Activated T-cell treated with anti-CD3 and anti-CD28 coated beads, Interleukin-2, amount 50 U/mL, for 72 hours (primary cell): ENCODE results near the gene GCHFR. TPM values are rescaled to one million over a fixed set of nuclear protein-coding genes. Genes with fewer than 3 reads are reported as not detected.
A peak's percentile ranks its signal among the peaks of the same experiment; 100 is the strongest.

ENCODE experiments used
- ATAC-seq, 2 donors: fragments of 150-1000 bp; cut with Tn5 transposase; replicated peaks in 1 of 2; 2 replicates each; pipeline ENCODE4 v1.10.0; 2021; ENCODE audit warnings: moderate library complexity in 2 of 2, mild to moderate bottlenecking in 1 of 2
- DNase-seq, 2 donors: peaks; one replicate each; pipeline ENCODE4 v3.0.0; 2021 to 2022; ENCODE audit warnings: mixed read lengths in 1 of 2
- H3K27ac Mint-ChIP-seq: one replicate; pipeline ENCODE4 v1.8.0; 2022; ENCODE audit warnings: mild to moderate bottlenecking, moderate library complexity, mixed read lengths
- H3K27me3 Mint-ChIP-seq: one replicate; pipeline ENCODE4 v1.8.0; 2022; ENCODE audit warnings: low read depth, mixed read lengths
- H3K36me3 Mint-ChIP-seq, 2 donors: one replicate each; pipeline ENCODE4 v1.8.0; 2022; ENCODE audit warnings: mixed read lengths in 2 of 2, mild to moderate bottlenecking in 1 of 2; ENCODE audit not compliant: insufficient read depth in 2 of 2
- H3K4me1 Mint-ChIP-seq: one replicate; pipeline ENCODE4 v1.8.0; 2022; ENCODE audit warnings: low read depth, mixed read lengths
- H3K4me3 Mint-ChIP-seq, 2 donors: one replicate each; pipeline ENCODE4 v1.8.0; 2022; ENCODE audit warnings: mild to moderate bottlenecking in 2 of 2, mixed read lengths in 2 of 2, moderate library complexity in 2 of 2
- H3K9me3 Mint-ChIP-seq, 2 donors: one replicate each; pipeline ENCODE4 v1.8.0; 2022; ENCODE audit warnings: mixed read lengths in 2 of 2
- total RNA-seq, 2 donors: library from RNA; stranded (reverse); gene quantifications; one replicate each; pipeline ENCODE4 v1.2.3, GENCODE V29; 2022

The GCHFR gene
- total RNA-seq, result 10 to 100 TPM; 40.9 to 44.8 TPM

DNA sequence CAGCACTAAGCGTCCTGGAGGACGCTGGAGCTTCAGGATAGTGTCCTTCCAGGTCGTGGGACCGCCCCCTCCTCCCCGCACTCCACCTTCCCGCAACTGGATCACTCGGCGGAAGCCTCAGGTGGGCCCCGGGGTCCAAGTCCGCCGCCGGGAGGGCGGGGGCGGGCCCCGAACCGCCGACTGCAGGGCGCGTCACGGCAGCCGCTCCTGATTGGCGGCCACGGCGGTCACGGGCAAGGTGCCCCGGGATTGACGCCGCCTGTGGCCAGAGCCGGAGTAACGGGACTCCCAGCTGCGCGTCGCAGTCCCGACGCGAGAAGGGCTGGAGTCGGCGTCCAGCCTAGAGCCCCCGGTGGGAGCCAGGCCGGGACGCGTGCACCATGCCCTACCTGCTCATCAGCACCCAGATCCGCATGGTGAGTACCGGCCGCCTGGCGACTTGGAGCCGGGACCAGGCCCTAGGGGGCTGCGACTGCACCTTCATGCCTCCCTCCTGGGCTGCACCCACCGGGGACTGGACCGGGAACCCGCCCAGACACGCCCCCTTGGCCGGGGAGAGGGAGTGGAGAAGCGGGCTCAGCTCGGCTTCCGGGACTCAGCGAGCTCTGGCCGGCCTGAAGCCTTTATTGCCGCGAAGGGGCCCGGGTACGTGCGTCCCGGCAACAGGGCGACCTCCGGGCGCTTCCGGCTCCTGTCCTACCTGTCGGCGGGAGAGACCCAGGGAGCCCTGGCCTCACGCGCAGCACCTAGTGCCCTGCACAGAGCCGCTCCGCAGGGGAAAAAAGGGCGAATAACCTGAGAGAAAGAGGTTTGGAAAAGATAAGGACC lies at the start of gene GCHFR:
Gene GCHFR, plus strand, starts transcription at position 268 of the 828 bp plus-strand sequence. Its CDS starts 113 bp downstream, at position 381.
- Mint-ChIP-seq H3K9me3 (no peaks in the 10 kb centered on the region), H3K4me1 (peaks cover 38% of the 10 kb centered on the region), H3K36me3 (no peaks in the 10 kb centered on the region), H3K27me3 (no peaks in the 10 kb centered on the region), H3K4me3 (peak within 1 kb of the TSS; percentile 82 to 95), H3K27ac (peak within 1 kb of the TSS; percentile 68)
- DNase-seq, result peak; percentile 84 to 87
- peak; percentile 76 to 77 for ATAC-seq

DNA sequence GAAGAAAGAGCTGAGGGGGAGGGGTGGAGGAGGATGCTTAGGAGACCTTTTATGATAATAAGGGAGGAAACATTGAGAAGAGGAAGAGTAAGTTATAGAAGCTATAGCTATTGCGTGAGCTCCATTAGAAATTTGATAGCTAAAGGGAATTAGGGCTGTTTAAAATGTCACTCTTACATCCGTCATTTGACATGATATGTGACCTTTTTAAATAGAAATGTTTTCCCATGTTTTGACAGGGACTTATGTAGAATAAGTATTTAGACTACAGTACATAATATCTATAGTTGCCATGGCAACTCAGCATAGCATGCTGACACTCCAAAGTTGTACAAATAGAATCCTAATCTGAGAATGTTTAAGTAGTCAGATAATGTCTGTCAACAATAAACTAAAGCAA lies 49.7 kb upstream of the GCHFR start:
- no peak for DNase-seq
- Mint-ChIP-seq H3K27ac (no peak overlapping the region), H3K9me3 (no peaks in the 10 kb centered on the region), H3K36me3 (peaks cover 16 to 49% of the 10 kb centered on the region in 2 donors), H3K4me3 (no peak overlapping the region), H3K27me3 (no peaks in the 10 kb centered on the region), H3K4me1 (no peaks in the 10 kb centered on the region)
- ATAC-seq, result no peak

DNA sequence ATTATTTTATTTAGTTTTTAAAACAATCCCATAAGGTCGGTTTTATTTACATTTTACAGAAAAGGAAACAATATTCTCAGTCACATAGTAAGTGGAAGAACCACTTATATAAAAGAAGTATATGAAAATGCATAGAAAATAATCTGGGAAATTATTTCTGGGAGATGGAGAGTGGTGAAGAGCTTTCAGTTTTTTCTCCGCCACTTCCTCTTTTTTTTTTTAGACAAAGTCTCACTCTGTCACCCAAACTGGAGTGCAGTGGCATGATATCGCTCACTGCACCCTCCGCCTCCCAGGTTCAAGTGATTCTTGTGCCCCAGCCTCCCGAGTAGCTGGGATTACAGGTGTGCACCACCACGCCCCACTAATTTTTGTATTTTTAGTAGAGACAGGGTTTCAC lies 47.7 kb upstream of the GCHFR start:
- ATAC-seq, result no peak
- peaks cover 11 to 50% of the 10 kb centered on the region in 2 donors for H3K36me3 Mint-ChIP-seq
- H3K27ac Mint-ChIP-seq, result no peak overlapping the region

DNA sequence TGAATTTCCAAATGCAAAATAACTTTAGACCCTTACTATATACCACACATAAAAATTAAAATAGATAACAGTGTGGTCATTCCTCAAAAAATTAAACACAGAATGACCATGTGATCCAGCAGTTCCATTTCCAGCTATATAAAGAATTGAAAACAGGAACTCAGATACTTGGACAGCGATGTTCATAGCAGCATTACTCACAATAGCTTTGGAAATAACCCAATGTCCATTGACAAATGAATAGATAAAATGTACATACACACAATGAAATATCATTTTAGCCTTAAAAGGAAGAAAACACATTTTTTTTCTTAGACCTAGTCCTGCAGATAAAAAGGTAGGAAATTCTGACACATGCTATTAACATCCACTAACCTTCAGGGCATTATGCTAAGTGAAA lies 42.2 kb upstream of the GCHFR start:
- ATAC-seq, result no peak
- H3K4me1 Mint-ChIP-seq, result peaks cover 24% of the 10 kb centered on the region
- H3K27ac Mint-ChIP-seq, result no peak overlapping the region

More for the DNA sequence above, 47.7 kb upstream of the GCHFR start:
- Mint-ChIP-seq H3K9me3 (no peaks in the 10 kb centered on the region), H3K27me3 (no peaks in the 10 kb centered on the region), H3K4me3 (no peak overlapping the region), H3K4me1 (peaks cover 5% of the 10 kb centered on the region)
- no peak for DNase-seq

DNA sequence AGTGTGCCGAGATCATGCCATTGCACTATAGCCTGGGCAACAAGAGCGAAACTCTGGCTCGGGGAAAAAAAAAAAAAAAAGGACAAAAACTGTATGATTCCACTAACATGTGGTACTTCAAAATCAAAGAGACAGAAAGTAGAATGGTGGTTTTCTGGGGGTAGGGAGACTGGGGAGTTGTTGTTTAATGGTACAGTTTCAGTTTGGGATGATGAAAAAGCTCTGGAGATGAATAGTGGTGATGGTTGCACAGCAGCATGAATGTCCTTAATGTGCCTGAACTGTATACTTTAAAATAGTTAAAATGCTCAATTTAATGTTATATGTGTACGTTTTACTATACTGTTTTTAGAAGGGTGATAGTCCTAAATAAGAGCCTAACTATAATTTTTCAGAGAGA lies 41.5 kb upstream of the GCHFR start:
- ATAC-seq (peak in 1 of 2 donors; percentile 51), DNase-seq (no peak)
- Mint-ChIP-seq H3K27ac (no peak overlapping the region), H3K27me3 (no peaks in the 10 kb centered on the region), H3K4me3 (no peak overlapping the region), H3K4me1 (peaks cover 24% of the 10 kb centered on the region), H3K9me3 (no peaks in the 10 kb centered on the region), H3K36me3 (peaks cover 3 to 29% of the 10 kb centered on the region in 2 donors)

More for the DNA sequence above, 42.2 kb upstream of the GCHFR start:
- Mint-ChIP-seq H3K27me3 (no peaks in the 10 kb centered on the region), H3K4me3 (no peak overlapping the region), H3K36me3 (peaks cover 3 to 31% of the 10 kb centered on the region in 2 donors), H3K9me3 (no peaks in the 10 kb centered on the region)
- no peak for DNase-seq

DNA sequence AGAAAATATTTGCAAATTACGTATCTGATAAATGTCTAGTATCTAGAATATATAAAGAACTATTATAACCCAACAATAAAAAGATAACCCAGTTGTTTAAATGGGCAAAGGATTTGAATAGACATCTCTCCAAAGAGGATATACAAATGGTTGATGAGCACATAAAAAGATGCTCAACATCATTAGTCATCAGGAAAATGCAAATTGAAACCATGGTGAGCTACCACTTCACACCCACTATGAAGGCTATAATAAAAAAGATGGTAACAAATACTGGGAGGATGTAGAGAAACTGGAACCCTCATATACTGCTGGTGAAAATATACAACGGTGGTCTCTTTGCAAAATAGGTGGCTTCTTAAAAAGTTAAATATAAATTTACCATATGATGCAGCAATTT lies 40.9 kb upstream of the GCHFR start:
- Mint-ChIP-seq H3K27me3 (no peaks in the 10 kb centered on the region), H3K4me1 (peaks cover 24% of the 10 kb centered on the region), H3K36me3 (peaks cover 3 to 27% of the 10 kb centered on the region in 2 donors), H3K4me3 (no peak overlapping the region), H3K27ac (no peak overlapping the region), H3K9me3 (no peaks in the 10 kb centered on the region)
- no peak for ATAC-seq
- DNase-seq, result no peak

DNA sequence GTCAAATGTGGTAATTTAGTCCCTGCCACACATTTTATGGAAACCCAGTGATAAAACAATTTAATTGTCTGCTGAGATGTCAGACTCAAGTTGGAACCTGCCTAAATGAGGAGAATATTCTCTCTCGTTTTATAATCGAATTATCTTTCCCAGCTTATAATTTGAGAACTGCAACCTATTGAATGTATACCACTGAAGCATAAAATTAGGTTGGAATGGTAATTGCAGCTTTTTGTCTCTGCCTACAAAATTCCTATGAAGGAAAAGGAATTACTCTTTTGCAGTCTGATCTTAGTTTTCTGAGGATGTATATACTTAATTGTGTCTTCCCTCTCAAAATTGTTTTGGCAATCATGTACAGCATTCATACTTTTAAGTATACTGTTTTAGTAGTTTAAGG lies 39.9 kb upstream of the GCHFR start:
- Mint-ChIP-seq H3K27ac (peak overlapping the region; percentile 70), H3K9me3 (no peaks in the 10 kb centered on the region), H3K4me3 (no peak overlapping the region), H3K36me3 (peaks cover 4 to 32% of the 10 kb centered on the region in 2 donors), H3K4me1 (peaks cover 24% of the 10 kb centered on the region), H3K27me3 (no peaks in the 10 kb centered on the region)
- DNase-seq (no peak), ATAC-seq (no peak)

DNA sequence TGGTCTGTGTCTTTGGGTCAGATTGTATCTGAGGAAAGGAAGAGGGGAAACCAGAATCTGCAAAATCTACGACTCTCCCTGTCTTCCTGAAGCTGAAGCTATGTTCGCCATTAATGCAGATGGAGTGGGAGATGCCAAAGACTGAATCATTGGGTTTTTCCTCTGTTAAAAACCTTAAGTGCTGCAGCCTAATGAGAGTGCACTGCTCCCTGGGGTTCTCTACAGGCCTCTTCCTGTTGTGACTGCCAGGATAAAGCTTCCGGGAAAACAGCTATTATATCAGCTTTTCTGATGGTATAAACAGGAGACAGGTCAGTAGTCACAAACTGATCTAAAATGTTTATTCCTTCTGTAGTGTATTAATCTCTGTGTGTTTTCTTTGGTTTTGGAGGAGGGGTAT lies 32.8 kb upstream of the GCHFR start:
- H3K27ac Mint-ChIP-seq, result no peak overlapping the region
- H3K4me1 Mint-ChIP-seq, result peaks cover 4% of the 10 kb centered on the region
- peaks cover 11 to 32% of the 10 kb centered on the region in 2 donors for H3K36me3 Mint-ChIP-seq
- ATAC-seq, result no peak
- H3K9me3 Mint-ChIP-seq, result no peaks in the 10 kb centered on the region
- no peaks in the 10 kb centered on the region for H3K27me3 Mint-ChIP-seq
- no peak for DNase-seq
- H3K4me3 Mint-ChIP-seq, result no peak overlapping the region

DNA sequence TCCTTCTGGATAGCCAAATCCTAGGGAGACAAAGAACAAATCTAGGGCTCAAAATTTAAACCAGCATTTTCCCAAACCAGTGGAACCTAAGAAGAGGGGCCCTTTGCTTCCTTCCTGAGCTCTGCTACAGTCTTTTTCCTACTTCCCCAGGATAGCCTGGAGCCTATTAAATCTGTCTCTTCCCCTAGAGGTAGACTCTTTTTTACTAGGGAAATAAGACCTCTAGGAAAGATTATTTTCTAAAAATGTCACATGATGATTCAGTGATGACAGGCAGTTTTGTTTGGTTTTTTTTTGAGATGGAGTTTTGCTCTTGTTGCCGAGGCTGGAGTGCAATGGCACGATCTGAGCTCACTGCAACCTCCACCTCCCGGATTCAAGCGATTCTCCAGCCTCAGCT lies 27.3 kb upstream of the GCHFR start:
- peaks cover 3% of the 10 kb centered on the region for H3K4me1 Mint-ChIP-seq

DNA sequence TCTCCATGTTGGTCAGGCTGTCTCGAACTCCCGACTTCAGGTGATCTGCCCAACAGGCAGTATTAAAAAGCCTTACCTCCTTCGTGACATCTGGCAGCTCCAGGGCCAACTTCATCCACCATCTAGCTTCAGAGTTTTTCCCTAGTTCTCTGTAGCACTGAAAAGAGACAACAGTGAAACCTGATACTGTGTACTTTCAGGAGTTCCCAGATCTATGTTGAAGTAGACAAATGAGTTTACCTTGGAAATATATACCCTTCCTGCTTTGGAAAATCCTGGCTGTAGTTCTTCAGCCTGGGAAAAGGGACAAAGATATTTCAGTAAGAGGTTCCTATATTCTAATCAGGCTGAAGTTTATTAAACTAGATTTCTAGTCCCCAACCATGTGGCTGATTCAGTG lies 26.8 kb upstream of the GCHFR start:
- no peak overlapping the region for H3K4me3 Mint-ChIP-seq
- no peaks in the 10 kb centered on the region for H3K4me1 Mint-ChIP-seq
- no peaks in the 10 kb centered on the region for H3K27me3 Mint-ChIP-seq
- H3K27ac Mint-ChIP-seq, result no peak overlapping the region
- ATAC-seq (no peak), DNase-seq (no peak)
- H3K36me3 Mint-ChIP-seq, result peaks cover 4 to 10% of the 10 kb centered on the region in 2 donors
- H3K9me3 Mint-ChIP-seq, result no peaks in the 10 kb centered on the region

More for the DNA sequence above, 27.3 kb upstream of the GCHFR start:
- no peaks in the 10 kb centered on the region for H3K9me3 Mint-ChIP-seq
- ATAC-seq (no peak), DNase-seq (no peak)
- no peaks in the 10 kb centered on the region for H3K27me3 Mint-ChIP-seq
- H3K27ac Mint-ChIP-seq, result no peak overlapping the region
- no peak overlapping the region for H3K4me3 Mint-ChIP-seq
- H3K36me3 Mint-ChIP-seq, result peaks cover 4 to 10% of the 10 kb centered on the region in 2 donors

DNA sequence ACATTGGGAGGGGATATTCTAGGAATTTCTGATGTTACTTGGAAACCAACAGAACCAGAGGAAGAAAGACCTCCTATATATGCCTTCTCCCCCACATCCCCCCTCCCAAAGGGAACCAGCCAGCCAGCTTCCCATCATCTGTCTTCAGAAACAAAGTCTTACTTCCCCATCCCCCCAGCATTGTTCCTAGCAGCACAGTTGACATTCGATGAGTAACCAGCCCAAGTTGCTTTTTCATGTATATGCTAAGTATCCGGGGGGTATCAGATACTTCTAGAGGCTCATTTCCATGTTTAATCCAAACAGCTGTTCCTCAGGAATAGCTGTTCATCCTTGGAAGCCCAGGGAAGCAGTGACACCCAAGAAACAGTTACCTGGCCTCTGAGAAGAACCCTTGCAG lies 24.8 kb upstream of the GCHFR start:
- Mint-ChIP-seq H3K4me1 (peaks cover 15% of the 10 kb centered on the region), H3K27me3 (no peaks in the 10 kb centered on the region), H3K9me3 (no peaks in the 10 kb centered on the region), H3K4me3 (no peak overlapping the region), H3K36me3 (peaks cover 4 to 15% of the 10 kb centered on the region in 2 donors), H3K27ac (peak overlapping the region; percentile 63)
- no peak for ATAC-seq
- DNase-seq, result no peak

DNA sequence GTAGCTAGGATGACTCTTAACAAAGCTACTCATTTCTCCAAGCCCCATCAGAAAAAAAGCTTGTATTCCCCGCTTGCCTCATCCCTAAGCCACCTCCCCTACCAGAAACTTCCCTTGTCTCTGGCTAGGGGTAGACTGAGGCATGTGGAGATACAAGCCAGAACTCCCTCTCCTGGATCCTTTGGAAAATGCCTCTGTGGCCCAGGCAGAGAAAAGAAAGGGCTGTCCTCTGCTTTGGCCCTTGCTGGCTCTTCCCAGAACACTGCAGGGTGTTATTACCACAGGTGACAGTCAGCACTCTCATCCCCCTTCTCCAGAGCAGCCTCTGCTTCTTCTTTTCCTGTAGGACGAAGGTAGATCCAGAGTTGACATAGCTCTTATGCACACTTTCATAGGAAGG lies 24.0 kb upstream of the GCHFR start:
- DNase-seq (no peak), ATAC-seq (no peak)
- Mint-ChIP-seq H3K4me3 (no peak overlapping the region), H3K27ac (no peak overlapping the region), H3K9me3 (no peaks in the 10 kb centered on the region), H3K36me3 (peaks cover 4 to 12% of the 10 kb centered on the region in 2 donors), H3K27me3 (no peaks in the 10 kb centered on the region), H3K4me1 (peaks cover 21% of the 10 kb centered on the region)

DNA sequence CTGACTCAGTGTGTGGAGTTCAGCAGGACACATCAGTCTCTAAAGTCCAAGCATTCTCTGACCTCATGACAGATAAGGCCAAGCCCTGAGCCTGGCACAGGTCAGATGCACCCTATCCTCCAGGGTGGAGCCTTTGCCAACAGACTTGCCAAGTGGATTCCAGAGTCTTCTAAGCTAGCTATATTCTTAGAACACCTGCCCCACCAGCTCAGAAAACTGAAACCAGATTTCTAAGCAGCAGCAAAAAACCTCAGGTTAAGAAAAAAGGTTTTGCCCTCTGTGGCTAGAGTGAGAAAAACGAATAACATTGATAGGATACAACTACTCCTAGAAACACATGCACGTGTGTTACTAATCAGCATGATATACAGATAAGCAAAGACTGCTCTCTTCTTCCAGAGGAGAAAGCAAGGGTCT lies 20.4 kb upstream of the GCHFR start:
- no peaks in the 10 kb centered on the region for H3K27me3 Mint-ChIP-seq
- ATAC-seq (peak in 1 of 2 donors; percentile 42), DNase-seq (no peak)
- peak overlapping the region; percentile 51 to 69 for H3K4me3 Mint-ChIP-seq
- H3K4me1 Mint-ChIP-seq, result peaks cover 29% of the 10 kb centered on the region
- H3K36me3 Mint-ChIP-seq, result peaks cover 9 to 13% of the 10 kb centered on the region in 2 donors
- peak overlapping the region; percentile 93 for H3K27ac Mint-ChIP-seq
- no peaks in the 10 kb centered on the region for H3K9me3 Mint-ChIP-seq
